Astrocyte of the spinal cord (primary cell): Measurements from ENCODE around the gene SEMA3E.

ENCODE experiments used
- DNase-seq: peaks from one replicate; pipeline ENCODE4 v3.0.0; 2011; ENCODE audit warnings: low read depth, low spot score
- H3K4me3 ChIP-seq: 2 replicates; pipeline ENCODE4 v1.5.1; 2011; ENCODE audit warnings: low read depth, mild to moderate bottlenecking, low read length, moderate library complexity
- CTCF ChIP-seq: IDR thresholded peaks from 2 replicates; pipeline ENCODE4 v1.5.1; 2012; ENCODE audit warnings: low read depth, mild to moderate bottlenecking, low read length, inconsistent platforms
- in situ Hi-C: cut with HindIII; loops from 2 replicates; pipeline ENCODE4 v1.10.0; 2017; ENCODE audit warnings: low sequenced_read_pairs

SEMA3E gene

GRCh38 chr7:83486957-83487356 lies 162.0 kb downstream of the SEMA3E start:
- H3K4me3 ChIP-seq = no peak overlapping the region
- no peak for TF ChIP-seq CTCF
- in situ Hi-C loops = no loop called here
- no peak for DNase-seq

GRCh38 chr7:83486536-83486935 lies 162.4 kb downstream of the SEMA3E start:
- in situ Hi-C loops = no loop called here
- DNase-seq = no peak
- no peak for TF ChIP-seq CTCF
- H3K4me3 ChIP-seq = no peak overlapping the region

GRCh38 chr7:83484826-83485225 lies 164.1 kb downstream of the SEMA3E start:
- no peak overlapping the region for H3K4me3 ChIP-seq
- in situ Hi-C loops = no loop called here
- no peak for TF ChIP-seq CTCF

GRCh38 chr7:83484266-83484665 lies 164.7 kb downstream of the SEMA3E start:
- no peak for TF ChIP-seq CTCF
- H3K4me3 ChIP-seq = no peak overlapping the region
- DNase-seq = no peak
- in situ Hi-C loops = no loop called here

More at GRCh38 chr7:83484826-83485225, 164.1 kb downstream of the SEMA3E start:
- DNase-seq = no peak

DNA sequence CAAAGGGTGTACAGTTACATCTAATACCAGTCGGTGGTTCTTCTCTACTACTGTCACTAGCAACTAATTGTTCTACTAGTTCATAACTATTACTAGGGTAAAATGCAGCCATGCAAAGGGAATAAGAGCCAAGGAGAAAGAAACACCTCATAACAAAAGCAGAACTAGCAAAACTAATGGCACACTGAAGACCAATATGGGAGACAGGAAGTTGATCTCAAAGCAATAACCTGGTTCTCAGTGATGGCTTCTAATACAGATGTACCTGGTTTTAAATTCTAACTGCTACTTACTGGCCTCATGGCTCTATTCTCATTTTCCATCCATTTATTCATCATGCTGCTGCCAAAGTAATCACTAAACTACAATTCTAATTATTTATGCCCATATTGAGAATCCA lies 170.3 kb downstream of the SEMA3E start:
- in situ Hi-C loops = no loop called here
- DNase-seq = no peak
- no peak overlapping the region for H3K4me3 ChIP-seq
- TF ChIP-seq CTCF = no peak

DNA sequence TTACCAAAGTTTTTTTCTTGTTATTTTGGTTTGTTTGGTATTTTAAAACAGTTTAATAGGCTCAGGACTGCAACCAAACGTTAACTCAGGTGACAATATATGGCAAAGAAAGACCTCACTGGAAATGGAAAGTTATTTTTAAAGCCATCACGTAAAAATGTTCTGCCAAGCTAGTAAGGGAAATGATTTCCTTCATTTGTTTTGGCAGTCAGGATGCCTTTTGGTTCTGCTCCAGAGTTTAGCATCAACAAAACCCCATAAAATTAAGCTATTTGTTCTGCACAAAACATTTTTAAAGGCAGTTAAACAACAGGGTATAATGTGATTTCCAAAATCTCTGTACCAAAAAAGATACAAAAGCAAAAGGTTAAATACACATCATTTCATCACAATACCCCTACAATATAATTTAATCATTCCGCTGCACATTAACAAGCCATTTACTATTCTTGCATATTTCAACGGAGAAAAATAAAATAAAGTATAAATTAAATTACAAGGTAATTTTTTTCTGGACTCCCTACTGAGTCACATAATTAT lies 172.4 kb downstream of the SEMA3E start:
- no peak for TF ChIP-seq CTCF
- no peak overlapping the region for H3K4me3 ChIP-seq
- in situ Hi-C loops = no loop called here
- DNase-seq = no peak

DNA sequence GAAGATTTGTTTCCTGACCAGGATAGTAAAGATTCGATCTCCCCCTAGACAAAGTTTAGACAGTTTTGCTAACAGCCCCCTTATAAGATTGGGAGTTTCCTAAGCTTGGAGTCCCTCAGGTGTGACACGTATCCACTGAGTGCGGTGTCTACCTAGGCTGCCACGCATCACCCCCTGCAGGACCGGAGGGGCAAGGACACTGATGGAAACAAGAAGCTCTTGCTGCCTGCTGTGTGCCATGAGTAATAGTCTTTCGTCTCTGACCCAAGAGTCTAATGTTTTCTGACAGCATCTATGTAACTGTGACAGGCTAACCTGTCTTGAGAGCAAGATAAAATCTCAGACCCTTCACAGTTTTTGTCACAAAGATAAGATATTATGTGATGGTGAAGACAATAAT lies 173.5 kb downstream of the SEMA3E start:
- H3K4me3 ChIP-seq = no peak overlapping the region
- in situ Hi-C loops = no loop called here
- peak; percentile 18 for TF ChIP-seq CTCF
- DNase-seq = no peak
